GM19043 (cell line): ENCODE data around the gene SLC2A10.

Source experiments
- ATAC-seq: cut with Tn5 transposase; IDR thresholded peaks from one replicate; pipeline ENCODE4 v1.9.1; 2021; ENCODE audit warnings: low read depth; ENCODE audit not compliant: unreplicated experiment

SLC2A10 gene

GRCh38 chr20:46681032-46681854 lies 28.2 kb upstream of the SLC2A10 start:
- no peak for ATAC-seq

DNA sequence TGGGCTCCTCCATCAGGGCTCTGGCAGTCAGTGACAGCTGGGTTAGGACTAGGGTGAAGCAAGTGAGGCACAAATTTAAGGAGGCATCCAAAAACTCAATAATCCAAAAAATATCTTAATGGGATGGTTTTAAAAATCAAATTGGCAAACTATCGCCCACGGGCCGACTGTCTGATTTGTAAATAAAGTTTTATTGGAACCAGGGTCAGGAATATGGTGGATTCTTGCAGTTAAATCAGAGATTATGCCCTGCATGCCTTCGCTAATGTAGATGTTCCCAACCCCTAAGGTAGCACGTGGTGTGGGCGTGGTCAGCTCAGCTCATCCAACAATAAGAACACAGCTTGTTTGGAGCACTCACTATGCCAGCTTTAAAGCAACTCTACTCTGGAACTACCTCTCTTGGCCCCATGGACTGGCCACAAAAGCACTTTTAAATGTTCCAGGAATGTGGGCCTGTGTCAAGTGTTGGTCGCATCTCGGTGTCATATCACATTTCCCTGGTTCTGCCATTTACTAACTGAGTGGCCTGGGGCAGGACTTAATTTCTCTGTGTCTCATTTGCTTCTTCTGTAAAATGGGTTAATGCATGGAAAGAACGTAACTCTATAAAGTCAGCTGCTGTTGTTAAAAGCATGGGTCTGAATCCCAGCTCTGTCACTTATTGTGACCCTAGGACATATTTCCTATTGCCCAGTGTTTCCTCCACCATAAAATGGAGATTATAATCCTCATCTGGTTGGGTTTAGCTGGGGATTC lies 27.2 kb upstream of the SLC2A10 start:
- no peak for ATAC-seq

DNA sequence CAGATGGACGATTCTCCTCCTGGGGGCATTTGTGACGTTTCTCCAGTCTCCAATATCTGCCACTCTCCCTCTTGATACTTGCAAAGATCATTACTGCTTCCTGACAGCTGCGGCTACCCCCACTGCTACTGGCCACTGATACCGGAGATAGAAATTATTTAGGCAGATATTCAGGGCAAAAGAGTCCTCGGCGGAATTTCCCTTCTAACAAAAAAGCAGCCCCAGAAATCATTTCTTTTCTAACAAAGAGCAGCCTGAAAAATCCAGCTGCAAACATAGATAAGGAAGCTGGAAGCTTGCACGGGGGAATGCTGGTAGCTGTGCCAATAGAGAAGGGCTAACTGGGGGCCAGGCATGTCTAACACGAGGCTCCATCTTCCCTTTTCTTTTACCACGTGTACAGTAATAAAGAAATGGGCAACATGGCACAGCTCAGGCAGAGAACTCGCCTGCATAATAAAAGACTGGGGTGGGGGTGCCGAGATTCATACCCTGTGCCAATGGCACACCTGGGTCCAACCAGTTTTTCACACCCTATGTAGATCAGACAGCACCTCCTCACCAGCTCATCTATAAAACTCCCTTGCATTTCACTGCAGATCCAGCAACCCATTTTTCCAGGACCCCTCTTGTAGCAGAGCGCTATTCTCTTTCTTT lies 26.3 kb upstream of the SLC2A10 start:
- no peak for ATAC-seq

DNA sequence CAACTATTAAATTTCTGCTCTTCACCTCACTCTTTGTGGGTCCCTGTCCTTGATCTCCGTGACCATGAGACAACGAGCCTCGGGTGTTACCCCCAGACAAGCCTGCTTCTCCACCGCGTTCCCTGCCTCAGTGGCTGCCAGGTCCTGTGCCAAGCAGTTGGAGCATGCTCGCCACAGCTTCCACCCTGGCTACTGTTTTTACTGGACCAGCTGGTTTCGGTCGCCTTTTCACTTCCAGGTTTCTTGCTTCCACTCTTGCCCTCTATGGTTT lies 25.8 kb upstream of the SLC2A10 start:
- no peak for ATAC-seq

DNA sequence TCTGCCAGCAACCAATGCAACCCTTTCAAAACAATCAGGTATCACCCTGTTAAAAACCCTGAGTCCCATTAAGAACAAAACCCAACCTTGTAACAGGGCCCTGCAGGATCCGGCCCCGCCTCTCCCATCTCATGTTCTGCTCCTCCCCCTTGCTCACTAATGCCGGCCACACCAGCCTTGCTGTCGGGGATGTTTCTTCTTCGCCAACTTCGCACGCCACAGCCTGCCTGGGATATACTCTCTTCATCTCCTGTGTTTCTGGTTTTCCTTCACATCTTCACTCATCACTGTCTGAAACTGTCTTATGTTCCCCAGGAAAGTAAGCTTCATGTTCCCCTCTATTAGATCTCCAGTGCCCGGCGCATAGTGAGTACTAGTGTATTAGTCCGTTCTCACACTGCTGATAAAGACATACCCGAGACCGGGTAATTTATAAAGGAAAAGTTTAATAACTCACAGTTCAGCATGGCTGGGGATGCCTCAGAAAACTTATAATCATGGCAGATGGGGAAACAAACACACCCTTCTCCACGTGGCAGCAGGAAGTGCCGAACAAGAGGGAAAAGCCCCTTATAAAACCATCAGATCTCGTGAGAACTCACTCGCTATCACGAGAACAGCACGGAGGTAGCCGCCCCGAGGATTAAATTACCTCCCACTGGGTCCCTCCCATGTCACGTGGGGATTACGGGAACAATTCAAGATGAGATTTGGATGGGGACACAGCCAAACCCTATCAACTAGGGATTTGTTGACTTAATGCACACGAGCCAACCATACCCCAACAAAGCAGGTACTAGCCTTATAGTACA lies 25.3 kb upstream of the SLC2A10 start:
- ATAC-seq: no peak

DNA sequence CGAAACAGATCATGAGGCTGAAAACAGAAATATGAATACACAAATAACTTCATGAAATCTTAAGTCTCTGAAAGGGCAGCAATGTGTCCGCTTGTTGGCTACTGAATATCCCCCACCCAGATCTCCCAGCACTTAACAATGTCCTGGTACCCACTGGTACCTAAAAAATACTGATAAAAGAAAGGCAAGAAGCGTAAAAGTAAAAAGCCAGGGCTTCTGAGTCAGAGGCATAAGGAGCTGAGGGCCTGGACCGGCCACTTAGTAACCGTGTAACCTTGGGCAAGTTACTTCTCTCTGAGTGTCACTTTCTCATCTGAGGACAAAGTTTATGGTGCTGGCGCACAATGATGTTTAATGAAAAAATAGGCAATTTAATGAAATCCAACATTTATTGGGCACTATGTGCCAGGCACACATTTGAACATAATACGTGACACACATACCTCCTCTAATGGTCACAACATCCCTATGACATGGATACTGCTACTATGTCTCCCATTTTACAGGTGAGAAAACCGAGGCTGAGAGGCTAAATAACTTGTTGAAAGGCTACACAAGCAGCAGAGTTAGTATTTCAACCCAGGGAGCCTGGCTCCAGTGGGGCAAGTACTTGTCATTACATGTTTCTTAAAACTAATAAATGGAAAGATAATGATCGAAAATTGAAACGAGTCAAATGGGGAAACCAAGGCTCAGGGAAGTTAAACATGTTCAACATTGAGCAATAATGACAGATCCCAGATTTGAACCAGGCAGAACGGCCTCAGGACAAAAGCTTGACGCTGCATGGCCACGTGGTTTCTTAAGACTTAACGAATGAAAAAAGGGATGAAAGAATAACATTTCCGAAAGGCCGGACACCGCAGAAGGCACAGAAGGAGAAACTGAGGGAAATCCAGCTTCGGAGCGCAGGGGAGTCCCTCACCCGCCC lies 21.0 kb upstream of the SLC2A10 start:
- no peak for ATAC-seq

- peak; percentile 96 for ATAC-seq
Observed at GRCh38 chr20:46689082-46689753, 20.2 kb upstream of the SLC2A10 start, which contains the start of gene TP53RK. Gene TP53RK (minus strand): TSS chr20:46689444. CDS start chr20:46689414, 30 bp downstream.

- no peak for ATAC-seq
Observed at GRCh38 chr20:46689754-46690085, 19.7 kb upstream of the SLC2A10 start.

DNA sequence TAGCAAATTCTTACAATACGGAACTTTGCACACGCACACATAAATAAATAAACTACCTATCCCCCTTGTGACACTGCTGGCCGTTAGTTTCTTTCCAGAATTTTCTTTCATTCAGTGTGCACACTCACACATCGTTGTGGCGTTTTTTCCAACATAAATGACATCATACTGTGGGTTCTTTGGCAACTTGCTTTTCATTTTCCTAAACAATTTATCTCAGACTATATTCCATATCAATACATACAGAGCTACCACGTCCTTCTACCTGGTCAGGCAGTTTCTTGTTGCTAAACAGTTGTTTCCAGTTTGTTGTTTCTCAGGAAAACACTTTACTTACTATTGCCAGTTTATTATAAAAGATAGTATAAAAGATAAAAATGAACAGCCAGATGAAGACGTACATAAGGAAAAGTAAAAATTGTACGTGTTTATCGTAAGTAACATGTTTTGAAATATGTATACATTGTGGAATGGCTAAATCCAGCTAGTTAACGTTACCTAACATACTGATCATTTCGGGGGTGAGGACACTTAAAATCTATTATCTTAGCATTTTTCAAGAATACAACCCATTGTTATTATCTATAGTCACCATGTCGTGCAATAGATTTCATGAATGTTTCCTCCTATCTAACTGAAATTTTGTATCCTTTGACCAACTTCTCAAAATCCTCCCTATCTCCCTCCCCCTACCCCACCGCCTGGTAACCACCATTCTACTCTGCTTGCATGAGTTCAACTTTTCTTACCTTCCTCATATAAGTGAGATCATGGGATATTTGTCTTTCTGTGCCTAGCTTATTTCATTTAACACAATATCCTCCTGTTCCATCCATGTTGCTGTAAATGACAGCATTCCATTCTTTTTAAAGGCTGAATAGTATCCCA lies 19.0 kb upstream of the SLC2A10 start:
- ATAC-seq: no peak

GRCh38 chr20:46691196-46691595 lies 18.3 kb upstream of the SLC2A10 start:
- no peak for ATAC-seq

DNA sequence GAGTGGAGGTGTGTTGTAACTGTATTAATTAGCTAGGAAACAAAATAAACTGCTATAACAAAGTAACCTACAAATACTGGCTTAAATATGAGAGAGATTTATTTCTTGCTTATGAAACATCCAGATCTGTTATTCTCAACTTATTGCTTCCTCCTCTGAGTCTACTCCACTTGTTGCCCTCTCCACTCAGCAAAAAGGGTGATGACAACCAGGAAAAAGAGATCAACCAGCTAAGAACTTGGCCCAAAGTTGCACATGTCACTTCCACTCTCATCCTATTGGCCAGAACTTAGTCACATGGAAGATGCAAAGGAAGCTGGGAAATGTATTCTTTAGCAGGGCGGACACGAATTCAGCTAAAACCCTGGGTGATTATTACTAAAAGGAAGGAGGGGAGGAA lies 15.0 kb upstream of the SLC2A10 start:
- ATAC-seq: no peak

GRCh38 chr20:46695892-46696291 lies 13.6 kb upstream of the SLC2A10 start:
- no peak for ATAC-seq

- ATAC-seq: no peak
Observed at GRCh38 chr20:46696791-46697279, 12.6 kb upstream of the SLC2A10 start.

DNA sequence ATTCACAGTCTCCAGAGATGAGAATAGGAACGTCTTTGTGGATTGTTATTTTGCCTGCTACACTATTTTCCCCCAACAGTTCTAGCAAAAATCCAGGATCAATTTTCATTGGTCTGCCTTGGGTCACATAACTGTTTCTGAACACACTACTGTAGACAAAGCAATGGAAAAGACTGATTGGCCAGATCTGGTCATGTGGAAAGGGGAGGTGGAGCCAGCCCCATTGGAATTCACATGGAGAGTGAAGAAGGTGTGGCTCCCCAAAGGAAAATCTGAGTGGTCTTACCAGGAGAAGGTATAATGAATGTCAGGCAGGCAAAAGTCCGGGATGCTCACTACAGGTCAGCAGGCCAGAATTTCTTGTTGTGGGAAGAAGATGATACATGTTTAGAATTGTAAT lies 10.7 kb upstream of the SLC2A10 start:
- no peak for ATAC-seq

- ATAC-seq: no peak
Observed at GRCh38 chr20:46699651-46700359, 9.6 kb upstream of the SLC2A10 start.

GRCh38 chr20:46700481-46700880 lies 9.0 kb upstream of the SLC2A10 start:
- no peak for ATAC-seq

GRCh38 chr20:46701057-46701456 lies 8.4 kb upstream of the SLC2A10 start:
- no peak for ATAC-seq

- no peak for ATAC-seq
Observed at GRCh38 chr20:46701556-46701955, 7.9 kb upstream of the SLC2A10 start.
